GM08714 (cell line): ENCODE results near the gene DRP2.

Experiments used
- H3K4me3 ChIP-seq: fragments of 200-500 bp; sonication (Bioruptor generic); 2 replicates; pipeline ENCODE4 v1.5.1; 2014; ENCODE audit warnings: mild to moderate bottlenecking, low read length, inconsistent platforms
- ZNF274 ChIP-seq: IDR thresholded peaks from 2 replicates; pipeline ENCODE4 v1.6.1; 2012; ENCODE audit warnings: mild to moderate bottlenecking, low read depth, low read length

DRP2 gene

DNA sequence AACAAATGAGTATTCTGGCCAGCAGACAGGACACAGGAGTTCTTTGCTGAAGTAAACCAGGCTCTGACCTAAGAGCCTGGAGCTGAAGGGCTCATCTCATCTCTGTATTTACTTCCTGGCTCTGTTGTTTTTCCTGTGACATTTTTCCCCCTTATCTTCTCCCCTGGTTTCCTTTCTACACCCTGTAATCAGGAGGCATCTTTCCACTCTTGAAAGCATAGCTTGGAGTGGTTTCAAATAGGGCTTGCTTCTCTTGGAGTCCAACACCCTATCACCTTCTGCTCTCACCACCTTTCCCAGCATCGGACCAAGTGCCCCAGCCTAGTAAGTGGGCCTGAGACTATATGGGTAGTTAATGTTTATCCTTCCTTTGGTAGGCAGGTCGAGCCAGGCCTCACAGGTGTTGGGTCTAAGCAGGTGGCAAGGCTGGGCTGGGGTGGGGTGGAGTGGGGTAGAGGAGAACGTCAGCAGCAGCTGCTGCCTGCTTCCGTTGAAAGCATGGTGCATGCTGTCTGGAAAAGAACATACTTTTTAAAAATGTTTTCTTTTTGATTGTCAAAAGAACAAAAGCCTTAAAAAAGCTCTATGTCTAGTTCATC is 1.2 kb downstream of the DRP2 start:
- no peak overlapping the region for H3K4me3 ChIP-seq
- TF ChIP-seq ZNF274 = no peak

DNA sequence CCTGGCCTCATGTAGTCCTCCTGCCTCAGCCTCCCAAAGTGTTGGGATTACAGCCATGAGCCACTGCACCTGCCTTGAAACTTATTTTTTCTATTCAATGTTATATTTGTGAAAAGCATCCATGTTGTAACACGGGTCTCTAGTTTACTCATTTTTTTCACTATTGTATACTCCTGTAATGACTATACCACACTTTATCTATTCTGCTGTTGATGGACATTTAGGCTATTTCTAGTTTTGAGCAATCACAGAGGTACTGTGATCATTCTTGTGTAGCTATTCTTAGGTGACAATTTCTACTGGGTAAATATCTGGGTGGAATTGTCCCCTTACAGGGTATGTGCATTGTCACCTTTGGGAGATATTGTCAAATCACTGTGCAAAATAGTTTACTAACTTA is 3.6 kb downstream of the DRP2 start:
- TF ChIP-seq ZNF274 = no peak

DNA sequence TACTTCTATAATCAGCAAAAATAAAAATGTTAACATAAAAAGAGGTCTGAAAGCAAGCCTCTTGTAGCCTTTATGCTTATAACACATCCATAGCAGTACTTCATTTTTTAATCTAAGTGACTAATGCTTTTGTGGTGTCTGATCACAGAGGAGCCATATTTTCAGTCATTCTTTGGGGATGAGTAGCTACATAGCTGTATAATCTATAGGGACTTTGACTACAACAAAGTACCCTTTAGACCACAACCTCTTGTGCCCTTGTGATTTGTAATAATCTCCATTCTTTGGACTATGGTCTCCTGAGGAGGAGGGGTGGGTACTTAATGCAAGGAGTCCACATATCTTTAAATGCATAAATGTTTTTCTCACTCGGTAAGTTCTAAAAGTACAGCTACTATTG is 9.6 kb downstream of the DRP2 start:
- no peak overlapping the region for H3K4me3 ChIP-seq
- TF ChIP-seq ZNF274 = no peak

More for the DNA sequence above, 3.6 kb downstream of the DRP2 start:
- no peak overlapping the region for H3K4me3 ChIP-seq

DNA sequence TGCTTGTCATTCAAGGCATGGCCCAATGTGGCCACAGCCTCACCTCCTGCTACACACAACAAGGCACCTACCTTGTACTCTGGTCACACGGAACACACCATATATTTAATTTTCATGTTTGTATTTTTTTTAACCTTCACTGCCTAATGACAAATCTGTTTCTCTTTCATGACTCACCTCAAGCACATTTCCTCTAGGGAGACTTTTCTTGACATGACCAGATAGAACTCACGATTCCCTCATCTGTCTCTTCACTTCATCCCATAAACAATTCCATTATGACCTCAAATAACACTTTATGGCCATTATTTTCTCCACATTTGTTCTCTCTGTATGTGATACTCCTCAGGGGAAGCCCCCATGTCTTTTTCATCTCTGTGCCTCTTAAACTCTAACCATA is 11.1 kb downstream of the DRP2 start:
- TF ChIP-seq ZNF274 = no peak
- no peak overlapping the region for H3K4me3 ChIP-seq

DNA sequence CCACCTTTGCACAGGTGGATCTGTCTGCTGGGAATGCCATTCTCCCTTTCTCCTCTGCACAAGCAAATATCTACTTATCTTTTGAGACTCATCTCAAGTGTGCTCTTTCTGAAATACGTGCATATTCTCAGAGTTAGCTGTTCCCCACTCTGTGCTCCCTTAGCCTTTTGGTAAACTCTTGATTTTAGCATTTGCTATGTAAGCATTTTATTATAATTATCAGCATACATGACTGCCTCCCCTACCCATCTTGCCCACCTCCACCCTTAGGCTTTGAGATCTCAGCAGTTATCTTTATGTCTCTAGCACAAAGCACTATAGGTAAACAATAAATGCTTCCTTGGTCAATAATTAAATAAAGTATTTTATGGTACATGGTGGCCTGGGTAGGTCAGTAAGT is 11.5 kb downstream of the DRP2 start:
- TF ChIP-seq ZNF274 = no peak
- no peak overlapping the region for H3K4me3 ChIP-seq

DNA sequence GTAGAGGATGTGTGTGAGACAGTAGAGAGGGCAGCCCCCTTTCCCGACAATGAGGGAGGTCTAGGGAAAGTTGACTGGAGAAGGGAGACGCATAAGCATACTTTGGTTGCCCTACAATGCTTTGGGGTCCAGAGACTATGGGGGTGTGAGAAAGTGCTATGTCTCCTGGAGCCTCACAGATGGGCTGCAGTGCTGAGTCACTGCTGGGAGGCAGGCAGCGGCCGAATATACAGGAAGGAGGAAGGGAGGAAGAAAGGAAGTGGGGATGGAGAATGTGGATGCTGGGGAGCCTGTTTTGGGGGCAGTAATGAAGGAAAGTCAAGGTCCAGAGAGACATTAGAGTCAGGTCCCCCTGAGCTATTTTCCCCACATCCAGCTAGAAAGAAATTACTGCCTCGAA is 12.7 kb downstream of the DRP2 start:
- no peak overlapping the region for H3K4me3 ChIP-seq
- no peak for TF ChIP-seq ZNF274

DNA sequence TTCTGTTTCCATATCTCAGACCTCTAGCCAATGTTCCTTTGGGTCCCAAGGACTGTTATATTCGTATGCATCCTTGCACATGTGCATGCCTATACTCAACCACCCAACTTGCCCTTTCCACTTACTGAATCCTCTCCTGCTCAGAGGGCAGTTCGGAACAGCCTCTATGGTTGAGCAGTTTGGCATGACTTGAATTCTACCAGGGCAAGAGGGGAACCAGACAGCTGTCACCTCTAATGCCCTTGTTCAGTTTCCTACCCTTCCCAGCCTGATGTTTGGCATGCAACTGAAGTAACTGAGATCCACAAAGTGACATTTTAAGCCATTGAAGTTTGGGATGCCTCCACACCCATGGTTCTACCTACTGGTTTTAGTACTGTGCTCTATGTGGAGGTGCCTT is 17.5 kb downstream of the DRP2 start:
- no peak overlapping the region for H3K4me3 ChIP-seq
- TF ChIP-seq ZNF274 = no peak

DNA sequence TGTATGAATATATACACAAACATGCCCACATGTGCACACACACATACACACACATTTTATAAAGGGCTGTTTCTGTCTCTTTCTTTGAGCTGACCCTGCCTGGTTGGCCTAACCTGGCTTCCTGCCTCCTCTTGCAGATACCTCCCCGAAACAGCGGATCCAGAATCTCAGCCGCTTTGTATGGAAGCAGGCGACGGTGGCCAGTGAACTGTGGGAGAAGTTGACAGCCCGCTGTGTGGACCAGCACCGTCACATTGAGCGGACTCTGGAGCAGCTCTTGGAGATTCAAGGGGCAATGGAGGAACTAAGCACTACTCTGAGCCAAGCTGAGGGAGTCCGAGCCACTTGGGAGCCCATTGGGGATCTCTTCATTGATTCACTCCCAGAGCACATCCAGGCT is 21.9 kb downstream of the DRP2 start:
- no peak for TF ChIP-seq ZNF274
- H3K4me3 ChIP-seq = no peak overlapping the region

DNA sequence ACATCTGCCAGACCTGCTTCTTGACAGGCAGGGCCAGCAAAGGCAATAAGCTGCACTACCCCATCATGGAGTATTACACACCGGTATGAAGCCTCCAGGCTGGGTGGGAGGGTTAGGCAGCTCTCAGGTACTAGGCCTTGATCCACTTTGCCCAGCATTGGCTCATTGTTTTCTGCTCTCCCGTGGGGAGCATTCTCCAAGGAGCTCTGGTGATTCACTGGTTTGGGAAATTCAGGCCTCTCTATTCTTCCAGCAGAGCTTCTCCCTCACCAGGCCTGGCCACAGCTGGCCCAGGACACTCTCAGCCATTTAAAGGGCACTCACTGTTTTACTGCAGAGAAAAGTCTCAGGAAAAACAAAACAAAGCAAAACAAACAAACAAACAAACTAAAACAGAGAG is 33.0 kb downstream of the DRP2 start:
- no peak for TF ChIP-seq ZNF274
- no peak overlapping the region for H3K4me3 ChIP-seq

DNA sequence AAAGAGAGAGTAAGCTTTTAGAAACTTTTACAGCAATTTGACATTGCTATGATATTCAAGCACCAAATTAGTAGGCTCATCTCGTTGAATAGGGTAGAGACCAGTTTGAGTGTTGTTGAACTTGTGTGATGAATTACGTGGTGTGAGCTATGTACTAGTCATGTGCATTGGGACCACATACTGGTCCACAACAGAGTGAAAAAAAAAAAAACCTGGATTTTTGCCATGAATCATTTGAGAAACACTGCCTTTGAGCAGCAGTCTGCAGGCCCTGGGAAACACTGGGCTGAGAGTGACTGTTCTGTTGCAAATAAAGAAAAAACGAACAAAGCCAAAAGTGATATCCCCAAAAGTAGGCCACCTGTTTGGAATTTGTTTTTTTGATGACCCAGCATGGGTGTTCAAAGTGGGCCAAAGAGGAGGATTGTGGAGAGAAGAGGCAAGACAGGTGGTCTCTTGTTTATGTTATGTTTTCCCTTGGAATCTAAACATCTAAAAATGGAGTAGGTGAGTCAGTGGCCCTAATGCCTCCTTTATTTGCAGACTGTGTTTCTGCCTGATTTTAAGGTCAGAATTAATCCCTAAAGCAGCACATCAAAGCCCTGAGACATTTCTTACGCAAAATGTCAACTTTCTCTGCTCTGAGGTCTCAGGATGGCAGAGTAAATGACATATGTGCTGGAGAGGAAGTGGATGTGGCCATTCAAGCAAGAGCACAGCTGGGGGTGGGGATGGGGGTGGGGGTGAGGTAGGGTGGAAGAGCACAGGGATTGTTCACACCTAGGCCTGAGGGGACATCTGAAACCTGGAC is 38.1 kb downstream of the DRP2 start:
- no peak overlapping the region for H3K4me3 ChIP-seq
- no peak for TF ChIP-seq ZNF274

DNA sequence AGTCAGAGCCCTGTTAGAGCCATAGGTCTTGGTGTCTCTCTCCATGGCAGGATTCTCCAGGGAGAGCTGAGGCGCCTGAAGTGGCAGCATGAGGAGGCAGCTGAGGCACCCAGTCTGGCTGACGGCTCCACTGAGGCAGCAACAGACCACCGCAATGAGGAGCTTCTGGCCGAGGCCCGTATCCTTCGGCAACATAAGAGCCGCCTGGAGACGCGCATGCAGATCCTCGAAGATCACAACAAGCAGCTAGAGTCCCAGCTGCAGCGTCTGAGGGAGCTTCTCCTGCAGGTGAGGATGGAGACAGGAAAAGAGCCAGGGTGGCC is 38.6 kb downstream of the DRP2 start:
- TF ChIP-seq ZNF274 = no peak
- H3K4me3 ChIP-seq = no peak overlapping the region

DNA sequence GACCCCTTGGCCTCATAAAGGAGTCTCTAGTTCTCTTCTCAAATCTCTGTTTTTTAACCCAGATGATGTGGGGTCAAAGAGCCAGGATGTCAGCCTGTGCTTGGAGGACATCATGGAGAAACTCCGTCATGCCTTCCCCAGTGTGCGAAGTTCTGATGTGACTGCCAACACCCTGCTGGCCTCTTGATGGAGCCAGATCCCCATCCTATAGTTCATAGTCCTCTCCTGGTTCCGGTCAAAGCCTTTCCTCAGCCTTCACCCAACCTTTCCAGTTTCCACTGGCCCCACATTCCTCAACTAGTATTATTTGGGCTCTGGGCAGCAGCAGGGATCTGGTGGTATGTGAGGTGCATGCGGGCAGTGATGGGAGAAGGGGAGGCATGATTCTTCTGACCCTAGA is 40.8 kb downstream of the DRP2 start:
- TF ChIP-seq ZNF274 = no peak
- no peak overlapping the region for H3K4me3 ChIP-seq

DNA sequence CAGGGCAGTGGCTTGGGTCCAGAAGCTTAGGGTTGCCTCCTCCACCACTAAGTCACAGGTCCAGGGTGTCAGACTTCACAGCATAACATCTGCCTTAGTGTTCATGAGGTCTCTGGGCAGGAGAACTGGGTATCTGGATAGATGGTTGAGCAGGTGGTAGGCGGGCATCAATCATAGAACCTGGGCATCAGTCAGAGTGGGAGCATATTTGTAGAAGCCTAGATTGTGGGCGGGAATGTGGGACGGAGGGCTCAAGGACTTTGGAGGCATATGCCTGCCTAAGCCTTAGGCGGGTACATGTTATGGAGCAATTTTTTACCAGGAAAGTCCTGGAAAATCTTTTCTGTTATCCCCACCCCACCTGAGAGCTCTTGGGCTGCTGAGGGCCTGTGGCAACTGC is 43.0 kb downstream of the DRP2 start:
- H3K4me3 ChIP-seq = no peak overlapping the region
- no peak for TF ChIP-seq ZNF274

DNA sequence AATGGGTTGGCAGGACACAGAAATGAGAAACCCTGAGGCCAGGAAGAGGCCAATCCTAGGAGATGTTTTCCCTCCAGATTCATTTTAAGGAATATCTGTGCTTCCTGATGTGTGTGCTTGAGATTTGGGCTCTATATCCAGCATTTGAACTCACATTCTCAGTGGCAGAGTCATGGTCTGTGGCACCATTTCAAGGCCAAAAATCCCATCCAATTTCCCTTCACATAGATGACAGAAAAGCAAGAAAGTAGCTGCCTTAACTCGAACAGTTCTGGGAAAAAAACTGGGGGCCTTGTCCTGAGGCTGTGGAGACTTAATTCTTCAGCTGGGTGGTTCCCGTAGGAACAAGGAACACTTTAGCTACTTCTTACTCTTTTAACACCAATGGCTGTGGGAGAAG is 44.2 kb downstream of the DRP2 start:
- no peak overlapping the region for H3K4me3 ChIP-seq
- no peak for TF ChIP-seq ZNF274

DNA sequence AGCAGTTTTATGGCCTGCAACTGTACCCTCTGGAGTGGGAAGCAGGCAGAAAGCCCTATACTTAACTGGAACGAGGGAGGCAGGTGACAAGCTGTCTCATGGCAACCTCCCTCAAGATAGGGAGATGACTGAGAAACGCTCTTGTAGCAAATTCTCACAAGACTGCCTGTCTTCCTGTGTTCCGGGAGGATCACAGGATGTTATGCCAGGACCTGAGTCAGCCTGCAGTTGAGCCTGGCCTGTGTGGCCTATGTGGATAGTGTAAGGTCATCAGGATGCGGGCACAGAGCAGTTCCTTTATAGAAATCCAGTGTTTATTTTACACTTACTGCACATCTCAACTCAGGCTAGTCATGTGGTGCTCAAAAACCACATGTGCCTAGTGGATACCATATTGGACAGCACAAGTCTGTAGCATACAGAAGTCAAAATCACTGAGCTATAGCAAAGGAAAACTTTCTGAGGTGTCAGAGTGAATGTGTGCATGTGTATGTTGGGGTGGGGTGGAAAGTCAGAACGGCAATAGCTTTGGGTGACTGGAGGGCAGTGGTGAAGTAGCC is 46.4 kb downstream of the DRP2 start:
- TF ChIP-seq ZNF274 = no peak
- H3K4me3 ChIP-seq = no peak overlapping the region
